ENCODE results near the gene PAXIP1. TPM values are rescaled to one million over a fixed set of nuclear protein-coding genes. Genes with fewer than 3 reads are reported as not detected.
"Not testable (repeated sequence)": the region's sequence is repeated elsewhere in the genome, so short reads cannot be mapped to it uniquely, and the experiment has no call there.

The PAXIP1 gene
- total RNA-seq, 4 donors from 2014 or later: 6.5 to 9.0 (median 7.7) TPM

GRCh38 chr7:154947604-154948003, 55.3 kb downstream of the PAXIP1 start:
- TF ChIP-seq, protein P1, sequence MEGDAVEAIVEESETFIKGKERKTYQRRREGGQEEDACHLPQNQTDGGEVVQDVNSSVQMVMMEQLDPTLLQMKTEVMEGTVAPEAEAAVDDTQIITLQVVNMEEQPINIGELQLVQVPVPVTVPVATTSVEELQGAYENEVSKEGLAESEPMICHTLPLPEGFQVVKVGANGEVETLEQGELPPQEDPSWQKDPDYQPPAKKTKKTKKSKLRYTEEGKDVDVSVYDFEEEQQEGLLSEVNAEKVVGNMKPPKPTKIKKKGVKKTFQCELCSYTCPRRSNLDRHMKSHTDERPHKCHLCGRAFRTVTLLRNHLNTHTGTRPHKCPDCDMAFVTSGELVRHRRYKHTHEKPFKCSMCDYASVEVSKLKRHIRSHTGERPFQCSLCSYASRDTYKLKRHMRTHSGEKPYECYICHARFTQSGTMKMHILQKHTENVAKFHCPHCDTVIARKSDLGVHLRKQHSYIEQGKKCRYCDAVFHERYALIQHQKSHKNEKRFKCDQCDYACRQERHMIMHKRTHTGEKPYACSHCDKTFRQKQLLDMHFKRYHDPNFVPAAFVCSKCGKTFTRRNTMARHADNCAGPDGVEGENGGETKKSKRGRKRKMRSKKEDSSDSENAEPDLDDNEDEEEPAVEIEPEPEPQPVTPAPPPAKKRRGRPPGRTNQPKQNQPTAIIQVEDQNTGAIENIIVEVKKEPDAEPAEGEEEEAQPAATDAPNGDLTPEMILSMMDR (IDR thresholded peaks at IDR 0.05 in 4 of 5, conservative IDR thresholded peaks at IDR 0.05 in 1 of 5): no peak
- no peak for TF ChIP-seq POLR2A (IDR thresholded peaks at IDR 0.05)
- intact Hi-C loops (cut with DNase I; ENCODE audit: low total_unique reads): no loop called here
- no peak for DNase-seq
- in situ Hi-C loops (cut with MboI; ENCODE audit: low sequenced_read_pairs in 4 of 4): loop anchor here in 2 of 4 donors (25.0 kb wide), 2 partner anchors 390 to 815 kb away; no protein-coding TSS in a partner anchor
- Histone ChIP-seq H3K27me3 (no peaks in the 10 kb centered on the region), H3K27ac (no peak overlapping the region), H3K4me3 (no peak overlapping the region), H3K4me1 (no peaks in the 10 kb centered on the region), H3K36me3 (peaks cover 0 to 62% of the 10 kb centered on the region in 2 donors), H3K9me3 (no peaks in the 10 kb centered on the region)
- no peak for ATAC-seq

DNA sequence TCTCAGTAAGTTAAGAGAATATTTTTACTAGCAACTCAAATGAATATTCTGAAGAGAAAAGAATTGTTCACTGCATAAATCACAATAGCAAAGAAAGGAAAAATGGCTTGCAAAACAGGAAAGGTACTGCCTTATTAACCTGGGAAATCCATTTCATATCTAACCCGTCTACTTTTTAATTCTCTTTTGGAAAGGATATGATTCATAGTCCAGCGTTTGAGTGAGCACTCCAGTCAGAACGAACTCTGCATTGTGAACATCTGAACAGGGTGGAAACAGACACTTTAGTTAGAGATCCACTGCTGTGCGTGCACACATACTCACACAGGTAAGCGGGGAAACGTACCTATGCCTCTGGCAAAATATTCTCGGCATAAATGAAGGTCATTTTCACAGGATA, 56.8 kb downstream of the PAXIP1 start:
- Histone ChIP-seq H3K4me3 (no peak overlapping the region), H3K4me1 (no peaks in the 10 kb centered on the region), H3K27ac (no peak overlapping the region), H3K36me3 (peaks cover 0 to 59% of the 10 kb centered on the region in 2 donors), H3K9me3 (no peaks in the 10 kb centered on the region), H3K27me3 (no peaks in the 10 kb centered on the region)
- ATAC-seq (no peak), DNase-seq (no peak)
- TF ChIP-seq, protein P1 (IDR thresholded peaks at IDR 0.05 in 4 of 5, conservative IDR thresholded peaks at IDR 0.05 in 1 of 5): no peak
- TF ChIP-seq POLR2A (IDR thresholded peaks at IDR 0.05): no peak
- intact Hi-C loops (cut with DNase I; ENCODE audit: low total_unique reads) (no loop called here), in situ Hi-C loops (cut with MboI; ENCODE audit: low sequenced_read_pairs in 4 of 4) (loop anchor here in 2 of 4 donors (25.0 kb wide), 2 partner anchors 391 to 816 kb away; no protein-coding TSS in a partner anchor)

DNA sequence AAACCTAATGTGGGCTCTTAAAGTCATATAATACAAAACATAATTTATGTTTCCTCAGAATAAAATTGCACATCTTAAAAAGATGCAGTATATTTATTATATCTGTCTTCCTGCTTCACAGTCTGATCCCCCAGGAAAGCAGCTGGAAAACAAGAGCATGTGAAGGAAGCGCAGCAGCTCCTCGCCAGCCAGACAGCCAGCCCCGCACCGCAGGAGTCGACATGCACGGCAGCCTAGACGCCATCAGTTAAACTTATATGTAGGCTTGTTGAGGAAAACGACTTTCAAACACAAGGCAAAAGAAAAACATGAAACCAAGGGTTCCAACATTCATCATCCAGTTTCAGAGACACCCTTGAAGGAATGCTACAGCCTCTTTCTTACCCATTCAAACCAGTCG, 59.0 kb downstream of the PAXIP1 start:
- Histone ChIP-seq H3K4me3 (no peak overlapping the region), H3K4me1 (no peaks in the 10 kb centered on the region), H3K27me3 (no peaks in the 10 kb centered on the region), H3K36me3 (peaks cover 0 to 52% of the 10 kb centered on the region in 2 donors), H3K9me3 (no peaks in the 10 kb centered on the region), H3K27ac (no peak overlapping the region)
- in situ Hi-C loops (cut with MboI; ENCODE audit: low sequenced_read_pairs in 4 of 4): loop anchor here in 2 of 4 donors (25.0 kb wide), 2 partner anchors 393 to 818 kb away; no protein-coding TSS in a partner anchor
- DNase-seq: no peak
- ATAC-seq: no peak
- no peak for TF ChIP-seq POLR2A (IDR thresholded peaks at IDR 0.05)
- TF ChIP-seq, protein P1 (IDR thresholded peaks at IDR 0.05 in 4 of 5, conservative IDR thresholded peaks at IDR 0.05 in 1 of 5): no peak
- intact Hi-C loops (cut with DNase I; ENCODE audit: low total_unique reads): no loop called here

DNA sequence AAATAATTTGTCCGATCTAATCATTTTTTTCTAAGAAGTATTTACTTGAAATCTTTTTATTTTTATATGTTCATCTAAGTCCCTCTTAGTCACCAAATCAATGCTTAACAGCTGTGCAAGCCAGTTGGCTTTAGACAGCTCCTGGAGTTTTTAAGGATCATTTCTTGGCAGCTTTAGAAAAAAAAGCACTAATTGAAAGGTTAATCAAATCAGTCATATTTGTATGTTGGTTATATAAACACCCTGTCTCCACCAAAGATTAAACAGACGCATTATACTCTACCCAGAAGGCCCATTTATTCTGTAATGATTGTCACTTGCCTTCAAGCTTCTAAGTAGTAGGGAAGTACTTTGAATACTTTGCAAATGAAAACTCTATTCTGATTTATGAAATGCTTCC, 60.2 kb downstream of the PAXIP1 start:
- intact Hi-C loops (cut with DNase I; ENCODE audit: low total_unique reads) (no loop called here), in situ Hi-C loops (cut with MboI; ENCODE audit: low sequenced_read_pairs in 4 of 4) (loop anchor here in 2 of 4 donors (25.0 kb wide), 2 partner anchors 395 to 820 kb away; no protein-coding TSS in a partner anchor)
- no peak for DNase-seq
- Histone ChIP-seq H3K4me3 (no peak overlapping the region), H3K36me3 (peaks cover 0 to 46% of the 10 kb centered on the region in 2 donors), H3K27ac (no peak overlapping the region), H3K9me3 (no peaks in the 10 kb centered on the region), H3K4me1 (no peaks in the 10 kb centered on the region), H3K27me3 (no peaks in the 10 kb centered on the region)
- no peak for ATAC-seq
- TF ChIP-seq POLR2A (IDR thresholded peaks at IDR 0.05): no peak
- TF ChIP-seq, protein P1 (IDR thresholded peaks at IDR 0.05 in 4 of 5, conservative IDR thresholded peaks at IDR 0.05 in 1 of 5): no peak

DNA sequence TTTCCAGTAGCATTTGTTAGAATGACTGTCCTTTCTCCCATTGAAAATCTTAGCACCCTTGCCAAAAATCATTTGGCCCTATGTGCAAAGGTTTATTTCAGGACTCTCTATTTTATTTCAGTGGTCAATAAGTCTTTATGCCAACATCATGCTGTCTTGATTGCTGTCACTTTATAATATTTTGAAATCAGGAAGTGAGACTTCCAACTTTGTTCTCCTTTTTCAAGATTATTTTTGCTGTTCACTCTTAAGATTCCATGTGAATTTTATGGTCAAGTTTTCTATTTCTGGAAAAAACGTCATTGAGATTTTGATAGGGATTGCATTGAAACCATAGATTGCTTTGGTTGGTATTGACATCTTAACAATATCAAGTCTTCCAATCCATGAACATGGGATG, 65.1 kb downstream of the PAXIP1 start:
- H3K4me1 ChIP-seq: no peaks in the 10 kb centered on the region
- intact Hi-C loops (cut with DNase I; ENCODE audit: low total_unique reads): no loop called here
- H3K27ac ChIP-seq: no peak overlapping the region
- in situ Hi-C loops (cut with MboI; ENCODE audit: low sequenced_read_pairs in 4 of 4): loop anchor here in 2 of 4 donors (25.0 kb wide), 2 partner anchors 399 to 824 kb away; no protein-coding TSS in a partner anchor
- H3K27me3 ChIP-seq: no peaks in the 10 kb centered on the region
- TF ChIP-seq, protein P1 (IDR thresholded peaks at IDR 0.05 in 4 of 5, conservative IDR thresholded peaks at IDR 0.05 in 1 of 5): no peak
- no peak for TF ChIP-seq POLR2A (IDR thresholded peaks at IDR 0.05)
- no peaks in the 10 kb centered on the region for H3K9me3 ChIP-seq
- peaks cover 0 to 7% of the 10 kb centered on the region in 2 donors for H3K36me3 ChIP-seq
- no peak overlapping the region for H3K4me3 ChIP-seq
- DNase-seq (no peak), ATAC-seq (no peak)

DNA sequence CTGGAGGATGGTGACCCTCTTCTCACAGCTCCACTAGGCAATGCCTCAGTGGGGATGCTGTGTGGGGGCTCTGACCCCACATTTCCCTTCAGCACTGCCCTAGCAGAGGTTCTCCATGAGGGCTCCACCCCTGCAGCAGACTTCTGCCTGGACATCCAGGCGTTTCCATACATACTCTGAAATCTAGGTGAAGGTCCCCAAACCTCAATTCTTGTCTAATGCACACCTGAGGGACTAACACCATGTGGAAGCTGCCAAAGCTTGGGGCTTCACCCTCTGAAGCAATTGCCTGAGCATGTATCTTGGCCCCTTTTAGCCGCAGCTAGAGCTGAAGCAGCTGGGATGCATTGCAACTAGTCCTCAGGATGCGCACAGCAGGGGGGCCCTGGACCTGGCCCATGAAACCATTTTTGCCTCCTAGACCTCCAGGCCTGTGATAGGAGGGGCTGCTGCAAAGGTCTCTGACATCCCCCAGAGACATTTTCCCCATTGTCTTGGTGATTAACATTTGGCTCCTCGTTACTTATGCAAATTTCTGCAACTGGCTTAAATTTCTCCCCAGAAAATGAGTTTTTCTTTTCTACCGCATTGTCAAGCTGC, 68.5 kb downstream of the PAXIP1 start:
- intact Hi-C loops (cut with DNase I; ENCODE audit: low total_unique reads); H3K27ac ChIP-seq; H3K4me1 ChIP-seq; H3K27me3 ChIP-seq; H3K36me3 ChIP-seq; ATAC-seq; H3K9me3 ChIP-seq; H3K4me3 ChIP-seq; DNase-seq: not testable (repeated sequence)
- in situ Hi-C loops (cut with MboI; ENCODE audit: low sequenced_read_pairs in 4 of 4): loop anchor here in 2 of 4 donors (25.0 kb wide), 2 partner anchors 403 to 828 kb away; no protein-coding TSS in a partner anchor
